DOHH2 (cell line): Measurements from ENCODE around the gene PPP1R7.

Experiments used
- CTCF ChIP-seq: fragments of 200-600 bp; sonication (generic); IDR thresholded peaks from one replicate; pipeline ENCODE4 v1.5.1; 2014; ENCODE audit warnings: antibody characterized with exemption, mild to moderate bottlenecking, low read depth, low read length; ENCODE audit not compliant: poor library complexity, severe bottlenecking
- EZH2phosphoT487 ChIP-seq: fragments of 200-600 bp; sonication (generic); IDR thresholded peaks from 2 replicates; pipeline ENCODE4 v1.6.1; 2017; ENCODE audit warnings: borderline replicate concordance, mild to moderate bottlenecking, antibody characterized with exemption, low read length, moderate library complexity, mixed read lengths

GRCh38 chr2:241230435-241230834 lies 80.2 kb downstream of the PPP1R7 start:
- TF ChIP-seq CTCF (no peak), EZH2phosphoT487 (no peak)
